Left cardiac atrium (tissue), 2 donors: Measurements from ENCODE around the gene TCL1A. TPM values are rescaled to one million over a fixed set of nuclear protein-coding genes. Genes with fewer than 3 reads are reported as not detected.

Experiments used
- total RNA-seq, 2 donors: library from RNA; stranded (reverse); fragmentation: NEBNext Ultra II Directional; extraction: Animal tissue kit (Norgen Biotek cat#: 25700); gene quantifications; one replicate each; pipeline ENCODE4 v1.2.1, GENCODE V29; 2021
- donor health status: DM: no; HTN: yes; CAD: no; lungs with severe emphysema.
- donor health status: DM: yes; HTN: yes; CAD: no.

TCL1A gene
- total RNA-seq, 2 donors from 2014 or later = not detected

Other genes starting within 250 kb of the TCL1A start
- gene SYNE3, start 197.5 kb downstream of the TCL1A start, total RNA-seq = 10 to 100 TPM; 24.6 to 34.3 TPM
- 10 to 100 TPM; 59.7 to 78.1 TPM for gene GLRX5, start 179.1 kb downstream of the TCL1A start, total RNA-seq
- gene TCL1B, start 27.7 kb downstream of the TCL1A start, total RNA-seq = not detected
- not detected for gene TUNAR, start 162.7 kb upstream of the TCL1A start, total RNA-seq